UCSD-AML1 (cell line): ENCODE measurements around the gene TSHZ1.

Source experiments
- DNase-seq: peaks from one replicate; lab custom pipeline; 2025; ENCODE audit not compliant: unreplicated experiment; lab: John Stamatoyannopoulos, UW

The TSHZ1 gene

DNA sequence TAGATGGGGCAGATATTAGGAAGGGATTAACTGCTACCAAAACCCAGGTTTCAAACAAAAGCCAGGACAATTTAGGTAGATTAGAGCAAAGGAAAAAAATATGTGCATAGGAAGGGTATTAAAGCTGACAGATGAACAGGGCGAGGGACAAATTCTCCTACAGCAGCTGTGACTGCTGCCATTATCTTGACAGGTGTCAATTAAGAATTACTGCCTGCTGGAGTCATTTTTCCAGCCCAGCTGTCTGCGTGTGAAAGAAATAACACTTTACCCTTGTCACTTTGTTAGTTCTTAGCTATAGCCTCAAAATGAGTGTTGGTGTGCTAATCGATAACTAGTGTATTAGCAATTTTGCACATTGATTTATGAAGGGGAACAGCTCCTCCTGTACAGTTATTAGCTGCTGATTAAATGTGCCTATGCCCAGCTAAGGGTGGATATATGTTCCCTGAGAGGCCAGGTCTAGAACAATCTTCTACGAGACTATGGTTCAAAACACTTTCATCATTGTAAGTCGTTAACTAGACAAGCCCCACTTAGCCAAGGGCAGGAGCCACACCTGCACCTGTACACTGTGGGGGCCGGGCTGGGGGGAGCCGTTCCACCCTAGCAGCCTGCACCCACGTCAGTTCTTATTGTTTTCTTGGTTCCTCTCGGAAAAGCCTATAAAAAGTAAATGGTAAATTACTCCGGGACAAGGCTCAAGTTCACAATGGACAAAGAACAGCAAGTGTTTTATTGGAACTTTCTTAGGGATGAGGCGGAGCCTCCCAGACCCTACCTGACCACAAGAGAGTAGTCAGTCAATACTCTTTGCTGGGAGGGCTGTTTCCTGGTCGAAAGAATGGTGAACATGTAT is 7.7 kb downstream of the TSHZ1 start:
- no peak for DNase-seq

- no peak for DNase-seq
Observed at GRCh38 chr18:75219745-75220375, 9.3 kb downstream of the TSHZ1 start.

DNA sequence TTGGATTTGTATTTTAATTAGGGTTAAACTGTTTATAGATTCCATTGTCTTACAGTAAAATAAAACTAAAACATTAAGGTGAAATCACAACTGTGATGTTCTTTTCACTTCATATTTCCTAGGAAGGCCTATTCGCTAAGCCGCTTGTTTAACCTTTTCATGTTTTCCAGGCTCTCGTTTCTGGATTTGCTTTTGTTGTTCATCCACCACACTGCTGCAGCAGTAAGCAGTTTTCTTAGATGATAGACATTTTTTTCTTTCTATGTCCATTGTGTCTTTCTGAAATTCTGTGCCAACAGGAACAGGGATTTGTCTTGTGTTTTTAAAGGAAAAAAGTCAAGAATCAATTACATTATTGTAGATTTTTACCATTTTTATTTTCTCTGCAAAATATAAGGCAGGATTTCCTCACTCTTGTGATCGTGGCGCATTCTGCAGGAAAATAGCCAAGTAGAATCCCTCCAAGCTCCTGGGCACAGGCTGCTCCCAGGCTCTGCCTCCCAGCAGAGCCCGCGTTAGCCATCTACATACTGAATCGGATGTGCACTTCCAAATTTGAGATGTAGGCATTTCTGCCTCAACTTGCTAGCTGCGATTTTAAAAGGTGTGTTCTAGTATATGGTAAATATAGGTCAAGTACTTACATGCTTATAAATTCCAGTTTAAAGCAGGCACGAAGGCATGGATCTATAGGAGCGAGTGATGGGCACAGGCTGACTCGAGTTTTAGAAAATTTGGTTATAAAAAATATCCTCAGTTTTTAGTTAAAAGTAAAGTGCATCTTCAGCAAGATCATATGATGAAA is 10.2 kb downstream of the TSHZ1 start:
- DNase-seq, result no peak

DNA sequence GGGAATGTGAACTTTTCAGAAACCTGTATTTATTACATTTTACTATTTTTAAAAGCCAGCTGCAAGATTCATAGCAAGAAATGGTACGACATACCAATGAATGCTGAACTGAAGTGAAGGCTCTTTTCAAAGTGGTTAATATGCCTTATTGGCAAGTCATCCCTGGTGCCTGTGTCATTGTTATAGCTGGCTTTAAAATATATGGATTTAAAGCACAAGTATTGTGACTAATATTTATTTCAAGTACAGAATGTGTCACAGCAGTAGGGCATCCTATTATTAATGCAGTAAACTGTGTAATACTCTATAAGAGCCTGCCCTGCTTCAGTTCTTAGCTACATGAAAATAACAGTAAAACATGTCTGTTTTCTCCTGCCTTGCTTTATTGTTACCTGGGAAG is 10.8 kb downstream of the TSHZ1 start:
- no peak for DNase-seq

DNA sequence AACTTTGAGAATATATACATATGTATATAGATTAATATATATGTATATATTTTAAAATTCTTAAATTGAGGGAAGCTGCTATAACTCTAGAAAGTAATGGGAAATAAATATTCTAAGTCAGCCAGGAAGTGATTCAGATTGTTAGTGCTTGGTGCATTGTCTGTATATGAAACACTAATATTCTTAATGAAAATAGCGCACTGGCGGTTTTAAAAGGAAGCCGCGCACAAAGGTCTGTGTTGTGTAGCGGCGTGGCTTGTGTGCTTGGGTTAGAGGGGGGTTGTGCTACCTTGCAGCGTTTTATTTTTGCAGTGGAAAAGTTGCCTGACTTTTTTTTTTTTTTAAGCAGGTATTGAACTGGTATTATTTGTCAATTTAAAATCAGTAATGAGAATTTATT is 11.3 kb downstream of the TSHZ1 start:
- DNase-seq, result no peak

DNA sequence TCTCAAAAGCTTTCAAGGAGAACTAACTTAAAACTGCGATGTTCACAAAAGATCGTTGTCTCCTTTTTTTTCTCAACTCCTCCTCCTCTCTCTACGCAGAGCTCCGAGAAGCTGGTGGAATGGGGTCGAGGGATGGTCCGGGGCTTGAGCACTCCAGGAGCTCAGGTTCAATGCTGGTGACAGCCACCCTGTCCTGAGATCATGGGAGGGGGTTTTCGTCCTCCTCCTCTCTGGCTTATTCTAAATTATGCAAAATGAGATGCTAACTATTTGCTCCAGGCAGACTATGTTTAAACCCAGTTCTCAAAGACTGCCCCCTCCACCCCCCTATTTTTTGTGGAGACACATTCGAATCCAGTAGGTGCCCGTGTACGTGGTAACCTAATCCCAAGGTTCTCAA is 11.8 kb downstream of the TSHZ1 start:
- DNase-seq, result no peak

GRCh38 chr18:75223687-75224347 is 13.2 kb downstream of the TSHZ1 start:
- DNase-seq, result no peak

GRCh38 chr18:75226286-75226955 is 15.8 kb downstream of the TSHZ1 start:
- DNase-seq, result no peak

GRCh38 chr18:75226956-75227316 is 16.3 kb downstream of the TSHZ1 start:
- DNase-seq, result no peak

DNA sequence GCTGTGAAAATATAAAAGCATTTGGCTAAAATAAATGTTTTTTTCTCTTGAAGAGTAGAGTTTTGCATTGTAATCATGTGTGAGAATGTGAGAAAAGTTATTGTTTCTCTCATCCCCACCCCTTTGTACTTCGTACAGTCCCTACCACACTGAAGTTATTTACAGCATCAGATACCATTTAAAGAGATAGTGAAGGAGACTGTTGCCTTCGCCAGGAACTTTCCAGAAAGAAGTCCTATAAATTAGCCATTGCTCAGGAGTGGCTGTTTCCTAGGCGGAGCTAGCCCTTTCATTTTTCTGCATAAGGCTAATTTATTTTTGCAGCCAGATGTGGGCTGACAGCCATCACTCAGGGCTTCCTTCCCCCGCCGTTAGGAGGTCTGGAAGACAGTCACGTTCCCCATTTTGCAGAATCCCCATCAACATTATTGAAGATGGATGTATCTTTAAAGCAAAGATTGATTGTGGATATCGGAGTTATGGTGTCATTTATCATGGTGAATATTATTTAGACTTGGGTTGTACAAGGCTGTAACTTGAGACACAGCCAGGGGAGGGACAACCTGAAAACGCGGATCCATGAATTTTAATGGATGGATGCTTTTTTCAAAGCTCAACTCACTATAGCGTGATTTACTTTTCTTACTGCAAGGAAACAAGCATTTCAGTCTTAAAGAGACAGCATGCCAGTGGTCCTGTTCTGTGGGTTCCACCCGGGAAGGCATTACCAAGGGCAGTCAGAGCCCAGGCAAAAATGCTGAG is 17.1 kb downstream of the TSHZ1 start:
- DNase-seq, result no peak

DNA sequence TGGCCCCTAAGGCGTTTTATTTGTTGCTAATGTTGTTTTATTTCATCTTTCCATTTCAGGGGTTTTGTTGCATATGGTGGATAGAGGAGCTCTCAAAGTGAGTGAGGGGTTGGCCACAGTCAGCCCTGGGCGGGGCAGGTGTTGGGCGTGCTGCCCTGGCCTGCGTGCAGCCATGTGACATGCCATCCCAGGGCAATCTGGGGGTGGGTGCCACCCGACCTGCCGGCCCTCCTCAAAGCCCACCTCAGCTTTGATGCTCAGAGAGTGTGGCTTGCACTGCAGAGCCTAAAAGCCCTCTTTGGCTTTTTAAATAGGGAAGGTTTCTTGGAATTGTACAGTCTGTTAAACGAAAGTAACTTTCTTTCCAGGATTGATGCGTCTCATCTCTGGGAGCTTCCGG is 18.4 kb downstream of the TSHZ1 start:
- DNase-seq, result no peak

DNA sequence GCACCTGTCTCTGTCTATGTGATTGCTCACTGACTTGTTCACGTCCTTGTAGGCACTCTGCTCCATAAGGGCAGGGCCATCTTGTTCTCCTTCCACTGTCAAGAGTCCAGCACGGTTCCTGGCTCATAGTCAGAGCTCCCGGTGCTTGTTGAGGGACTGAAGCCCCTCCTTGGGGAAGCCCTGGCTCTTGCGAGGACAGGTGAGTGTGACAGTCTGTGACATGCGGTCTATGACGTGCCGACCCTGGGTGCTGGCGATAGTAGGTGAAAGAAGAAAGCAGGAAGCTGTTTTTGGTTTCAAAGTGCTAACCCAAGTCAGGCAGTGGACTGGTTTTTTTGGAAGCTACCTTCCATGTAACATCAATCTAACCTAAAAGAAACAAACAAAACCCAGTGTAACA is 18.8 kb downstream of the TSHZ1 start:
- DNase-seq, result no peak

DNA sequence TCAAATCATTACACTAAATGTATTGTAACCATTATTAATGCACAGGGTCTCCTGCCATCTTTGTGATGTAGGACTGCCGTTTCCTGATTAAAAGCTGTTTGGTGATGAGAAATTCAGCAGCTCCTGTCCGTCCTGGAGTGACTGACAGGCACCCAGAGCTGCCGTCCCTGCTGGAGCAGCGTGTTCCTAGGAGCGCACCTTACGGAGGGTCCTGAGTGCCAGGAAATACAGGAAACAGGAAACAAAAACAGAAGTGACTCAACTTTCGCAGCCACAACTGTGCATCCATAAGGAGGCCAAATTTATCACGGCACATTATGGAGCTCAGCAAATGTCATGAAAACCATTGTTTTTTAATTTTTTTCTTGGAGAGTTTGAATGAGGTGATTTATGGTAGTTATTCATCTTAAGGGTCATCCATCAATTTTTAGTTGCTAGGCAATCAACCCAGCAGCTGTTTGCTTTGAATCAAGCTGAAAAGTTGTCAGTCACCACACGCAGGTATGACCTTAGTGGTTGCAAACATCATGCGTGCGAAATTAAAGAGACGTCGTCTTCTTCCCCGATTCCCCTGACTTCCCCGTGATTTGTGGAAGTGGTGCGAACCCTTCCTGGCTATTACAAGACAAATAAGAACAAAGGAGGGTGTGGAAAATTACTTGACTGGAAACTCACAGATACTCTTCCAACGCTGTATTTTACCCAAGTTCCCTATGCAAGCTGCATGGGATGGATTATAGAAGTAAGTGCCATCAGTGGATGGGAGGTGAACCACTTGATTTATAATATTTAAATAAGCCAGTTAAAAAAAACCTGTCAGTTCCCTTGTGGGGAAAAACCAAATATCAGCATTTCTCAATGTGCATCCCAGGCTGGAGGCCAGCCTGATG is 19.8 kb downstream of the TSHZ1 start:
- no peak for DNase-seq

GRCh38 chr18:75231053-75231406 is 20.4 kb downstream of the TSHZ1 start:
- DNase-seq, result no peak

DNA sequence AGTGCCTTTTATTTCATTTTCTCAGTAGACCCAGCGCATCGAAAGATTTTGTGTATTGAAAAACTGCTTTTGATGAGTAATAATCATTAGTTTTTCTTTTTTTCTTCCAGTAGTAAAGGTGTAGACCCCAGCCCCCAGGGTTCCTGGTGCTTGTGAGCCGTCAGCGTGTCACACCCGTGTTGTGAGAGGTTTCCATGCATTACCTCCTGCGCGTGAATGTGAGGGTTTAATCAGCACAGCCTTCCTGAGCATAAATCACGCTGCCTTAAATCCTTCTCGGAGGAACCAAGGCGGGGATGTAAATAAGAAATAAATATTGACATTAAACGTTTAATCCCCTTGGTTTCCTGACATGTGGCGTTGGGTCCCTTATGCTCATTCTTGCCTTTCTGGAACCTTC is 24.3 kb downstream of the TSHZ1 start:
- DNase-seq, result no peak

DNA sequence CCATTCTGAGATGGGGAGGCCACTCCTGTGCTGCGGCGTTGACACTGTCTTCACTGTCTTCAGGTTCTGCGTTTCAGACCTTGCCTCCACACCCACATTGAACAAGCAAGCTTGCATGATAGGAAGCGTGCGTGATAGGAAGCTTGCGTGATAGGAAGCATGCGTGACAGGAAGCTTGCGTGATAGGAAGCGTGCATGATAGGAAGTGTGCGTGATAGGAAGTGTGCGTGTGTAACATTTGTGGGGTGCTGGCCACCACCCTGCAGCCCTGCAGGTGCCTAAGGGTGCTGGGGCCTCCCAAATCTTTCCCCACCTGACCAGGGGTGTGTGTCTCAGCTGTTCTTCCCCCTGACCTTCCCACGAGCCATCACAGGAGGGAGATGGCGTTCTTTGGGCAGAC is 25.3 kb downstream of the TSHZ1 start:
- no peak for DNase-seq

GRCh38 chr18:75238100-75238499 is 27.5 kb downstream of the TSHZ1 start:
- no peak for DNase-seq

DNA sequence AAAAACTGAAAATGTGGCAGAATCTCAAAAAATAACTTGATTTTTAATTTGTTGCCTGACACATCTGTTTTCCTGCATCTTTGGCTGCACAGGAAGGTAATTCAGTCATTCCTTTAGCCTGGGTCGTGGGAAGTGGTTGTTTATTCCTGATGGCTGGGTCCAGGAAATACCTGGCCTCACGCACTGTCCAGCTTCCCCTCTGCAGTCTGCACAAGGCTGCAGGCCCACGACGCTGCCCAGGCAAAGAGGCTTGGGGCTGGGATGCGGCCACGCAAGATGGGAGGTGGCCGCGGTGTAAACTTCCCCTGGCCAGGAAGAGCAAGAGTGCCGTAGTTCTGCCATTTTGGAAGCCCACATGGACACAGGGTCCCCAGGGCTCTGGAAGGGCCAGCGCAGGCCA is 28.2 kb downstream of the TSHZ1 start:
- DNase-seq, result no peak

GRCh38 chr18:75240433-75240832 is 29.8 kb downstream of the TSHZ1 start:
- DNase-seq, result no peak
